MM.1S (cell line): ENCODE measurements around the gene JPH4.

ENCODE experiments used
- EZH2 ChIP-seq: fragments of 300-600 bp; sonication (generic); optimal IDR thresholded peaks from 2 replicates; pipeline ENCODE3; 2017; ENCODE audit warnings: low read depth, mild to moderate bottlenecking, antibody characterized with exemption, low read length, mixed read lengths
- EZH2phosphoT487 ChIP-seq: fragments of 300-600 bp; sonication (generic); IDR thresholded peaks from 2 replicates; pipeline ENCODE4 v1.6.1; 2018; ENCODE audit warnings: antibody characterized with exemption, low read length
- TF ChIP-seq, protein P1 (sequence below): fragments of 300-600 bp; sonication (generic); IDR thresholded peaks from 2 replicates; pipeline ENCODE4 v1.5.1; 2016; ENCODE audit warnings: antibody characterized with exemption, low read length, mixed read lengths

- TF ChIP-seq, protein P1, sequence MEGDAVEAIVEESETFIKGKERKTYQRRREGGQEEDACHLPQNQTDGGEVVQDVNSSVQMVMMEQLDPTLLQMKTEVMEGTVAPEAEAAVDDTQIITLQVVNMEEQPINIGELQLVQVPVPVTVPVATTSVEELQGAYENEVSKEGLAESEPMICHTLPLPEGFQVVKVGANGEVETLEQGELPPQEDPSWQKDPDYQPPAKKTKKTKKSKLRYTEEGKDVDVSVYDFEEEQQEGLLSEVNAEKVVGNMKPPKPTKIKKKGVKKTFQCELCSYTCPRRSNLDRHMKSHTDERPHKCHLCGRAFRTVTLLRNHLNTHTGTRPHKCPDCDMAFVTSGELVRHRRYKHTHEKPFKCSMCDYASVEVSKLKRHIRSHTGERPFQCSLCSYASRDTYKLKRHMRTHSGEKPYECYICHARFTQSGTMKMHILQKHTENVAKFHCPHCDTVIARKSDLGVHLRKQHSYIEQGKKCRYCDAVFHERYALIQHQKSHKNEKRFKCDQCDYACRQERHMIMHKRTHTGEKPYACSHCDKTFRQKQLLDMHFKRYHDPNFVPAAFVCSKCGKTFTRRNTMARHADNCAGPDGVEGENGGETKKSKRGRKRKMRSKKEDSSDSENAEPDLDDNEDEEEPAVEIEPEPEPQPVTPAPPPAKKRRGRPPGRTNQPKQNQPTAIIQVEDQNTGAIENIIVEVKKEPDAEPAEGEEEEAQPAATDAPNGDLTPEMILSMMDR: no peak
- no peak for TF ChIP-seq EZH2phosphoT487
- no peak for TF ChIP-seq EZH2
These were observed 6.7 kb downstream of the JPH4 start for GRCh38 chr14:23571701-23572523.
